Liver (tissue), 9 donors: ENCODE data around the gene U2AF2. TPM values are rescaled to one million over a fixed set of nuclear protein-coding genes. Genes with fewer than 3 reads are reported as not detected.

ENCODE experiments used
- DNase-seq: peaks from one replicate; pipeline ENCODE4 v3.0.0-alpha.2; 2017; ENCODE audit warnings: low spot score
- H3K27ac ChIP-seq, 2 donors: one replicate each; pipeline ENCODE4 v1.7.0; 2013; ENCODE audit warnings: inconsistent platforms in 2 of 2, low read length in 2 of 2, control low read depth in 1 of 2, low read depth in 1 of 2, mild to moderate bottlenecking in 1 of 2
- H3K27me3 ChIP-seq, 4 donors: one replicate each; pipeline versions ENCODE4 v1.6.1 to v1.7.0; 2013; ENCODE audit warnings: low read length in 3 of 4, inconsistent platforms in 1 of 4, mild to moderate bottlenecking in 1 of 4, moderate library complexity in 1 of 4; ENCODE audit not compliant: control insufficient read depth in 4 of 4, insufficient read depth in 4 of 4
- H3K36me3 ChIP-seq, 4 donors: one replicate each; pipeline versions ENCODE4 v1.6.1 to v1.7.0; 2013; ENCODE audit warnings: low read length in 3 of 4, mild to moderate bottlenecking in 3 of 4, low read depth in 1 of 4, moderate library complexity in 1 of 4; ENCODE audit not compliant: control insufficient read depth in 4 of 4, insufficient read depth in 3 of 4
- H3K4me1 ChIP-seq, 4 donors: one replicate each; pipeline versions ENCODE4 v1.6.1 to v1.7.0; 2013; ENCODE audit warnings: low read length in 3 of 4, mild to moderate bottlenecking in 3 of 4, moderate library complexity in 1 of 4; ENCODE audit not compliant: control insufficient read depth in 4 of 4, insufficient read depth in 4 of 4
- H3K4me3 ChIP-seq, 3 donors: one replicate each; pipeline versions ENCODE4 v1.6.1 to v1.7.0; 2013; ENCODE audit warnings: low read length in 3 of 3, control low read depth in 1 of 3, low read depth in 1 of 3, mild to moderate bottlenecking in 1 of 3
- H3K9ac ChIP-seq, 2 donors: one replicate each; pipeline ENCODE4 v1.7.0; 2013; ENCODE audit warnings: low read length in 2 of 2, mild to moderate bottlenecking in 2 of 2, moderate library complexity in 2 of 2, control low read depth in 1 of 2, low read depth in 1 of 2
- H3K9me3 ChIP-seq, 4 donors: one replicate each; pipeline versions ENCODE4 v1.6.1 to v1.7.0; 2013; ENCODE audit warnings: low read length in 3 of 4; ENCODE audit not compliant: control insufficient read depth in 4 of 4
- ATF3 ChIP-seq: IDR thresholded peaks from 2 replicates; pipeline ENCODE4 v1.6.1; 2016; ENCODE audit warnings: antibody characterized with exemption
- CTCF ChIP-seq: fragments of 150-350 bp; IDR thresholded peaks from 2 replicates; pipeline ENCODE4 v1.5.1; 2017; ENCODE audit warnings: improper control_type of control experiment, low read depth, low read length; ENCODE audit not compliant: missing input control
- FOXA1 ChIP-seq: IDR thresholded peaks from 2 replicates; pipeline ENCODE4 v1.6.1; 2016; ENCODE audit warnings: antibody characterized with exemption
- FOXA2 ChIP-seq: IDR thresholded peaks from 2 replicates; pipeline ENCODE4 v1.6.1; 2016; ENCODE audit warnings: antibody characterized with exemption
- GABPA ChIP-seq, 2 donors: IDR thresholded peaks in 1 of 2; conservative IDR thresholded peaks in 1 of 2; 2 replicates each; pipeline ENCODE4 v1.6.1; 2016; ENCODE audit warnings: antibody characterized with exemption in 2 of 2, mild to moderate bottlenecking in 1 of 2, moderate library complexity in 1 of 2
- HNF4A ChIP-seq, 2 donors: conservative IDR thresholded peaks; 2 replicates each; pipeline ENCODE4 v1.6.1; 2016; ENCODE audit warnings: antibody characterized with exemption in 2 of 2, mild to moderate bottlenecking in 2 of 2
- HNF4G ChIP-seq: IDR thresholded peaks from 2 replicates; pipeline ENCODE4 v1.6.1; 2016; ENCODE audit warnings: antibody characterized with exemption
- JUND ChIP-seq, 2 donors: IDR thresholded peaks; 2 replicates each; pipeline ENCODE4 v1.6.1; 2016; ENCODE audit warnings: antibody characterized with exemption in 2 of 2
- MAX ChIP-seq: IDR thresholded peaks from 2 replicates; pipeline ENCODE4 v1.6.1; 2016; ENCODE audit warnings: antibody characterized with exemption
- NR2F2 ChIP-seq: IDR thresholded peaks from 2 replicates; pipeline ENCODE4 v1.6.1; 2016; ENCODE audit warnings: antibody characterized with exemption
- RAD21 ChIP-seq, 2 donors: IDR thresholded peaks; 2 replicates each; pipeline ENCODE4 v1.6.1; 2016; ENCODE audit warnings: antibody characterized with exemption in 2 of 2, mild to moderate bottlenecking in 2 of 2
- REST ChIP-seq: IDR thresholded peaks from 2 replicates; pipeline ENCODE4 v1.6.1; 2016; ENCODE audit warnings: antibody characterized with exemption, mild to moderate bottlenecking
- RXRA ChIP-seq, 2 donors: IDR thresholded peaks; 2 replicates each; pipeline ENCODE4 v1.6.1; 2017 to 2018; ENCODE audit warnings: antibody characterized with exemption in 2 of 2, mild to moderate bottlenecking in 1 of 2
- SP1 ChIP-seq: IDR thresholded peaks from 2 replicates; pipeline ENCODE4 v1.6.1; 2018; ENCODE audit warnings: antibody characterized with exemption, mild to moderate bottlenecking
- TAF1 ChIP-seq: conservative IDR thresholded peaks from 2 replicates; pipeline ENCODE4 v1.6.1; 2016; ENCODE audit warnings: antibody characterized with exemption, mild to moderate bottlenecking
- YY1 ChIP-seq: IDR thresholded peaks from 2 replicates; pipeline ENCODE4 v1.6.1; 2016; ENCODE audit warnings: antibody characterized with exemption, mild to moderate bottlenecking
- ZBTB33 ChIP-seq: IDR thresholded peaks from 2 replicates; pipeline ENCODE4 v1.6.1; 2016; ENCODE audit warnings: antibody characterized with exemption
- WGBS: extraction: QIAGEN DNeasy Blood & Tissue Kit; methylation state at CpG from one replicate; pipeline ENCODE4 v1.1.7; 2013; 5-methylcytosine and 5-hydroxymethylcytosine counted together
- polyA plus RNA-seq, 2 donors: library from polyadenylated mRNA; stranded (reverse) in 1 of 2; unstranded in 1 of 2; fragments of 200-250 nt in 1 of 2; fragments of >200 nt in 1 of 2; fragmentation: Nextera tagmentation in 1 of 2; extraction: Ambion mirVana in 1 of 2; gene quantifications; one replicate each; pipeline versions ENCODE4 v1.2.1 to v1.2.3, GENCODE V29; 2013 to 2015
- total RNA-seq, 2 donors: library from RNA; depleted of rRNA; stranded (reverse); fragments of >200 nt; gene quantifications; one replicate each; pipeline ENCODE4 v1.2.3, GENCODE V29; 2014
- donor health status: healthy.
- donor health status: healthy.
- donor health status: healthy.
- donor health status: healthy.
- donor health status: healthy.

The U2AF2 gene
- total and polyA plus RNA-seq, 4 donors, result 8.6 to 66.6 (median 51.2) TPM

GRCh38 chr19:55658846-55659459, 4.1 kb downstream of the U2AF2 start:
- 92% methylated on average over 37 of the region's 37 CpGs for WGBS
- Histone ChIP-seq H3K27ac (no peak overlapping the region), H3K4me3 (no peak overlapping the region), H3K9me3 (no peaks in the 10 kb centered on the region), H3K9ac (no peak overlapping the region), H3K4me1 (peaks cover 8 to 36% (median 35%) of the 10 kb centered on the region in 4 donors), H3K27me3 (no peaks in the 10 kb centered on the region), H3K36me3 (peaks cover 22 to 35% (median 23%) of the 10 kb centered on the region in 4 donors)
- TF ChIP-seq YY1, result no peak
- TF ChIP-seq RXRA (IDR thresholded peaks at IDR 0.05), result no peak
- TF ChIP-seq NR2F2, result no peak
- DNase-seq, result no peak

- Histone ChIP-seq H3K4me1 (peaks cover 8 to 36% (median 35%) of the 10 kb centered on the region in 4 donors), H3K27ac (no peak overlapping the region), H3K27me3 (no peaks in the 10 kb centered on the region), H3K9ac (no peak overlapping the region), H3K36me3 (peaks cover 25 to 42% (median 26%) of the 10 kb centered on the region in 4 donors), H3K9me3 (no peaks in the 10 kb centered on the region), H3K4me3 (no peak overlapping the region)
- DNase-seq, result no peak
- WGBS, result 70% methylated on average over 9 of the region's 9 CpGs
- TF ChIP-seq FOXA1, result no peak
- TF ChIP-seq RXRA (IDR thresholded peaks at IDR 0.05), result no peak
- no peak for TF ChIP-seq CTCF
- TF ChIP-seq ATF3, result no peak
- TF ChIP-seq HNF4A (conservative IDR thresholded peaks at IDR 0.05), result no peak
- no peak for TF ChIP-seq MAX
- no peak for TF ChIP-seq SP1
- TF ChIP-seq YY1, result no peak
- no peak for TF ChIP-seq TAF1
- TF ChIP-seq NR2F2, result no peak
- TF ChIP-seq HNF4G, result no peak
- no peak for TF ChIP-seq JUND (IDR thresholded peaks at IDR 0.05)
- TF ChIP-seq GABPA (IDR thresholded peaks at IDR 0.05 in 1 of 2, conservative IDR thresholded peaks at IDR 0.05 in 1 of 2), result no peak
- no peak for TF ChIP-seq REST
- TF ChIP-seq RAD21 (IDR thresholded peaks at IDR 0.05), result no peak
- TF ChIP-seq FOXA2, result no peak
- no peak for TF ChIP-seq ZBTB33
Observed at GRCh38 chr19:55659822-55660221, 5.0 kb downstream of the U2AF2 start.
